NCI-H1105 treated with DMSO at 0.1 percent for 48 hours (cell line): ENCODE measurements around the gene FBH1.
"Not testable (repeated sequence)": the region's sequence is repeated elsewhere in the genome, so short reads cannot be mapped to it uniquely, and the experiment has no call there.

Experiments used
- DNase-seq: peaks from one replicate; lab custom pipeline; 2025; lab: John Stamatoyannopoulos, UW

FBH1 gene

GRCh38 chr10:5904227-5904626 is 14.2 kb downstream of the FBH1 start:
- no peak for DNase-seq

- no peak for DNase-seq
Observed at GRCh38 chr10:5905854-5906507, 15.9 kb downstream of the FBH1 start.

GRCh38 chr10:5906651-5907050 is 16.6 kb downstream of the FBH1 start:
- DNase-seq, result no peak

GRCh38 chr10:5908676-5909075 is 18.6 kb downstream of the FBH1 start:
- DNase-seq, result not testable (repeated sequence)

- peak; percentile 10 for DNase-seq
Observed at GRCh38 chr10:5910323-5911100, 20.5 kb downstream of the FBH1 start.

- DNase-seq, result no peak
Observed at GRCh38 chr10:5911670-5912069, 21.6 kb downstream of the FBH1 start.

DNA sequence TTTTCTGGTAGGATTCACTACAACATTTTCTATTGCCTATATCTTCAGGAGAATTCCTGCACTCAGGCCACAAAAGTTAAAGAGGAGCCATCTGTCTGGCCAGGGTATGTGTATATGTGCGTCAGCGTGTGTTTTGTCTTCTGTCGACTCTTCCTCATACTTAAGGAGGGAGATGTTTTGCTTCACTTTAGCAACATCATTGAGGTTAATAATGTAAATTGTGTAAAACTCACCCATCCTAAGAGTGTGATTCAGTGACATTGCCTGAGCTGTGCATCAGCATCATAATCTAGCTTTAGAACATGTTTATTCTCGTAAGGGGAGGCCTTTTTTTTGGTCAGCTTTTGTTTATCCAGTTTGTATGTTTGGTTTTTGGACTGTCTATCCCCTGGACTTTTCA is 23.7 kb downstream of the FBH1 start:
- no peak for DNase-seq

DNA sequence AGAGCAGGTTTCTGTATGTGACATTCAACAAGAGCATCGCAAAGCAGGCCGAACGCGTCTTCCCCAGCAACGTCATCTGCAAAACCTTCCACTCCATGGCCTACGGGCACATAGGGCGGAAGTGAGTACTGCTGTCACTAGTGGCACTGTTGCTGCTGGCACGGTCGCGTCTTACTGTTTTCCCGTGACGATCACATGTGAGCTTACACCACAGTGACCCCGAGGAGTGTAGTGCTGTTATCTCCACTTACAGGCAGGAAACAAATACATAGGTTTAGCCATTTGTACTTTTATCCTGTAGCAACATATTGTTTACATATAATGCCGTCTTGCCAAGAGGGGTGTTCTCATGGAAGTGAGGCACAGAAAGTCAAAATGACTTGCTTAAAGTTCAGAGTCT is 25.4 kb downstream of the FBH1 start:
- DNase-seq, result no peak

- no peak for DNase-seq
Observed at GRCh38 chr10:5917305-5917704, 27.3 kb downstream of the FBH1 start.

GRCh38 chr10:5918763-5919162 is 28.7 kb downstream of the FBH1 start:
- DNase-seq, result no peak

- DNase-seq, result no peak
Observed at GRCh38 chr10:5919568-5919967, 29.5 kb downstream of the FBH1 start.

GRCh38 chr10:5921746-5922145 is 31.7 kb downstream of the FBH1 start:
- DNase-seq, result no peak

- DNase-seq, result no peak
Observed at GRCh38 chr10:5924889-5925288, 34.8 kb downstream of the FBH1 start.

DNA sequence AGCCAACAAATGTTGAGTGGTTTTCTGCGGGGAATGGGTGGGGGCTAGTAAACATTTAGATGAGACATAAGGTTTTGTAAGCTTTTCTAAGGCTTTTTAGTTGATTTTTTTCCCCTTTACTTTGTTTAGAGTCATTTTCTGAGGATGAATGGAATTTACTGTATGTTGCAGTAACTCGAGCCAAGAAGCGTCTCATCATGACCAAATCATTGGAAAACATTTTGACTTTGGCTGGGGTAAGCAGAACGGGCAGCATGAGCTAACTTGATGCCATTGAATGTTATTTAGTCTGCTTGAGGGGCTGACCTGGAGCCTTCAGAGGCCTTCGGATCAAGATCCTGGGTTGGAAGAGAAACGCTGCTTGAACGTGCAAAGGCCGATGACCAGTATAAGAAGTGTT is 37.3 kb downstream of the FBH1 start:
- DNase-seq, result no peak

GRCh38 chr10:5929442-5929841 is 39.4 kb downstream of the FBH1 start:
- no peak for DNase-seq

DNA sequence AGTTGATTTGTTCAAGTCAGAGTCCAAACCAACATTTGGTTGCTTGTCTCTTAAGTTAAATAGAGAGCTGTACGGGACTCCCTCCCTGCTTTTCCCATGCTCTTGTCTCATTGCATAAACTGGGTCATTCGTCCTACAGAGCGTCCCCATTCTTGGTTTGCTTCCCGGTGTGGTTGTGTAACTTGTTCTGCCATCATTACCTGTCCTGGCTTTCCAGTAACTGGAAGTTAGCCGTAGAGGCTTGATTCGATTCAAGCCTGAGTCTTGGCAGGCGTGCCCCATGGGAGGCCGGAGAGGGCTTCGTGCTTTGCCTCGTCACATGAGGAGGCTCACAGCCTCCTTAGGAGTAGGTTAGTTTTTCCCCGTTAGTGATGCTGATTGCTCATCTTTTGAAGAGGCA is 40.2 kb downstream of the FBH1 start:
- no peak for DNase-seq

DNA sequence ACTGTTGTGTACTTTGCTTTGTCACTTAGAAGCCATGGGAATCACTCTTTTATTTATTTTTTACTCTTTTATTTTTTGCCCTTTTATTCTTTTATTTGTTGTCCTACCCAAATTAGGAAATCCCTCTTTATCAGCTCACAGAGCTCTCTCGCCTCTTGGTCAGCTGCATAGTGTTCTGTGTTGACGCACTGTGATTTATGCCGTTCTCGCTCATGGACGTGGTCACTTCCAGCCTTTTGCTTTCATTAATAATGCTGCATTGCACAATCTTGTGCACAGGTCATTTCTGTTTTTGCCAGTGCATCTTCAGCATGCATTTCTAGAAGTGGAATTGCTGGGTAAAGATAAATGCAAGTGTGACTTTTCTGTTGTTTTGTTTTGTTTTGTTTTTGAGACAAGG is 42.3 kb downstream of the FBH1 start:
- DNase-seq, result no peak

DNA sequence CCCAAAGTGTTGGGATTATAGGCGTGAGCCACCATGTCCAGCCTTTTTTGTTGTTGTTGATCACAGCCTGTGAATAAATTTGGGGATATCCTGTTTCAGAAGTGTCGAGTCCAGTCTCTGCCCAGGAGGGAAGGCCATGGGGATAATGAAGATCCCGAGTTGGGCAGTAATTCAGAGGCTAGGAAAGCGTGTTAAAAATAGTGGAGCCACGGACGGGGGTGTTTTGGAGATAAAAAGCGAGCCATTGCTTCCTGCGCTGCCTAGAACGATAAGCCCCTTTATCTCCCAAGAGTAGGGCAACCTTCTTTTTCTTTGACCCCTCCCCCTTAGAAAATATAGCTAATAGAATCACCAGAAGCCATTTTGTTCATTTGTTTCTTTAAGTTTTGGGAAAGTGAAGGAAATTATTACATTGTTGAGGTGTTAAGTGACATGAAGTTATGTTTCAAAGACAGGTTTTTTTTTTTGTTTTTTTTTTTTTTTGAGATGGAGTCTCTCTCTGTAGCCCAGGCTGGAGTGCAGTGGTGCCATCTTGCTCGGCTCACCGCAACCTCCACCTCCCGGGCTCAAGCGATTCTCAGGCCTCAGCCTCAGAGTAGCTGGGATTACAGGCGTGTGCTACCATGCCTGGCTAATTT is 44.0 kb downstream of the FBH1 start:
- DNase-seq, result no peak

- no peak for DNase-seq
Observed at GRCh38 chr10:5935628-5936027, 45.6 kb downstream of the FBH1 start.

GRCh38 chr10:5937016-5937415 is 47.0 kb downstream of the FBH1 start:
- no peak for DNase-seq

DNA sequence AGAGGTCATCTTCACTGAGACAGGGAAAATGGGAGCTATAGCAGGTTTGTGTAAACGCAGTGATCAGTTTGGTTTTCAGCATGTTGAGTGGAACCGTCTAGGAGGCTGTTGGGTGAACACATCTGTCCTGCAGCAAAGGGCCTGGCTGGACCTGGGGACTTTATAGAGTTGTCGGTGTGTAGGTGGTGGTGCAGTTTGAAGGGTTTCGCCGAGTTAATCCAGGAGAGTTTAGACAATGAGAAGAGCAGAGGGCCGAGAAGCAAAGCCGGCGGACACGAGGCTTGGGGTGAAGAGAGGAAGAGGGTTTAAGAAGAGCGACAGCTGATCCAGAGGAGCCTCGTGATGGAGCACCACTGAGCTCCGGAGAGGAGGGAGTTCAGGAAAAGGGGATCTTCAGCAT is 48.2 kb downstream of the FBH1 start:
- no peak for DNase-seq

DNA sequence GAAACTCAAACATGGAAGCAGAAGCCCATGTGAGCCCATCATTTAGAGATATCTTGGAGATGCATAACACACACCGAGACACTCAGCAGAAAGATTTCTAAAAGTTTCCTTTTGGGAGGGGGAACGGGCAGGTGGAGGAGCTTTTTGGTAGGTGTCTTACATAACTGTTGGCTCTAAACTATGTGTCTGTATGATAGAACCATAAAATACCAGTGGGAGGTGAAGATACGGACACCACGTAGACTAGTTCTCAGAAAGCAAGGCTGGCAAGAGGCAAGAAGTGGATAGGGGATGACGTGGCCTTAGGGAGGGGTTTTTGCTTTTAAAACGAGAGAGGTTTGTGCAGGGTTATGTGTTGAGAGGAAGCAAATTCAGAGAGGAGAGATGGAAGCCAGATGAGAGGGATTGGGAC is 50.8 kb downstream of the FBH1 start:
- DNase-seq, result no peak

DNA sequence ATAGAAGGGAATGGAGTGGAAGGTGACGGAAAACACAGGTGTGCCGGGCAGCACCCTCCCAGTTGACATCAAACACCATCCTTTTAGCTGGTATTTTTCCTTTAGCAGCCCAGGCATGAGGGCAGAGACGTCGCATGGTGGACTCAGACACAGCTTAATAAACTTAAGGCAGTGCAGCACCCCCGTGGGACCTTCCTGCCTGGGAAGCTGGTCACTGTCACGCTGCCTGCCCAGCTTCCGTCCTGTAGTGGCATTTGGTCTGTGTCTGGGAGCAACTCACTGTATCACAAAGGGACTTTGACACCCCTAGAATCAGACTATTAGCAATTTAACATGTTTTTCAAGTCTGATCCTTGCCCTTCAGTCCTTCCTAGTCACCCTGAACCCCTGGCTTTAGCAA is 51.5 kb downstream of the FBH1 start:
- no peak for DNase-seq
